ENCODE results near the gene ADCY1. TPM values are rescaled to one million over a fixed set of nuclear protein-coding genes. Genes with fewer than 3 reads are reported as not detected.

Gene ADCY1
- total RNA-seq, 6 donors from 2014 or later = 0.46 to 4.1 (median 1.2) TPM

DNA sequence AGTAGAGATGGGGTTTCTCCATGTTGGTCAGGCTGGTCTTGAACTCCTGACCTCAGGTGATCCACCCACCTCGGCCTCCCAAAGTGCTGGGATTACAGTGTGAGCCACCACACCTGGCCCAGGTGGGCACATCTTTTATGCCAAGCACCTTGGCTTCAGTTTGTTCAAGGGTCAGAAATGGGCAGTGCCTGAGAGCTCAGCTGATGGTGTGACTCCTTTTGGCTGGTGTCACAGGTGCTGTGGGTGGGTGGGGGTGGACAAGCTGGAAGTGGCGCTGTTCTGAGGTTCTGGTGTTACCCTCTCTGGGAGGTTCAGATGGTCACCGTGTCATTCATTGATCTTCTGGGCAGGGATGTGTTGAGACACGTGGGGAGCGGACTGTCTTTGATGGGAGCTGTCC is 11.5 kb downstream of the ADCY1 start:
- DNase-seq = no peak
- H3K36me3 ChIP-seq = no peaks in the 10 kb centered on the region
- WGBS, 2 donors = 80% methylated on average over 3 to 5 of the region's 5 CpGs
- TF ChIP-seq POLR2A (IDR thresholded peaks at IDR 0.05) (no peak), EP300 (IDR thresholded peaks at IDR 0.05) (no peak)
- no peak overlapping the region for H3K4me3 ChIP-seq
- no peak for ATAC-seq (ENCODE audit: low FRiP score in 2 of 2)
- no peaks in the 10 kb centered on the region for H3K27me3 ChIP-seq
- H3K9me3 ChIP-seq = no peaks in the 10 kb centered on the region
- no peak overlapping the region for H3K27ac ChIP-seq
- H3K4me1 ChIP-seq = no peaks in the 10 kb centered on the region

DNA sequence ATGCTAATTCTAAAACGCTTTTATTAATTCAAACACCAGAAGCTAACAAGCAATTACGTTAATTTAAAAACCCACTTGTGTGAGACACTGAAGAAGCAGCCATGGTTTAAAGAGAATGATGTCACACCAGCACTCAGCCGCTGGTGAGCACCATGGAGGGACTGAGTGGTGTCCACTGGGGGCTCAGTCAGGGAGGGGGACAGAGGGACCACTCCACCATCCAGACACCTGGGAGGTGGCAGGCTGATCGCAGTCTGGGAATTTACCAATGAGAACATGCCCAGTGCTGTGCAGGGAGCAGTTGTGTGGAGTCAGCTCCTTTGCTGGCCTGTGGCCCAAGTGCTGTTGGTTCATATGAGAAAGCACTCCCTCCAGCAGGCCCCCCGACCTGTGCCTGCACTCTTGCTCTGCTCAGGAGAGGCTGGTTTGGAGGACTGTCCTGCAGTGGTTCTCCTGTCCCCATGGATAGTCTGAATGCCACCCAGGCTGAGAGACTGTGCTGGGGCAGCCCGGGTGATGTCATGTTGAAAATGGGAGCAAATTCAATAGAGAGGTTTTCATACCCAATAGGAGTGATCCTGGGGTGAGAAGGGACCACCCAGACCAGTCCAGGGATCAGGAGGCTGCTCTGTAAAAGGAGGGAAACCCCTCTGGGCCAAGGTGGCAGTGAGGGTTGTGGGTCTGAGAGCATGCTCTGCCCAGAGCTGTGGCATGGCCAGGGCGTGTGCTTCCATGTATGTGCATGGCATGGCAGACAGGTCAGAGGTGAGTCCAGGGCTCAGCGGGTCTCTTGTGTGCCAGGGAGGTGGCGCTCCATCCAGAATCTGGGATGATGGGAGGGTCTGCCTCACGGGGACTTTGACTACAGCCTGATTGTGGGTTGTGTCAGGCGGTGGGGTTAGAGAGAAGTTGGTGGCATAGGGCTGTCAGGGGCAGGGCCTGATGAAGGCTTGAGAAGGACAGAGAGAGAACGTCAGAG is 12.7 kb downstream of the ADCY1 start:
- WGBS, 2 donors = 87 to 92% methylated on average over 11 to 12 of the region's 12 CpGs
- Histone ChIP-seq H3K27me3 (no peaks in the 10 kb centered on the region), H3K4me1 (no peaks in the 10 kb centered on the region), H3K36me3 (no peaks in the 10 kb centered on the region), H3K9me3 (no peaks in the 10 kb centered on the region), H3K4me3 (no peak overlapping the region), H3K27ac (no peak overlapping the region)
- no peak for ATAC-seq (ENCODE audit: low FRiP score in 2 of 2)
- DNase-seq = peak in 1 of 2 donors; percentile 15
- TF ChIP-seq, protein P1, sequence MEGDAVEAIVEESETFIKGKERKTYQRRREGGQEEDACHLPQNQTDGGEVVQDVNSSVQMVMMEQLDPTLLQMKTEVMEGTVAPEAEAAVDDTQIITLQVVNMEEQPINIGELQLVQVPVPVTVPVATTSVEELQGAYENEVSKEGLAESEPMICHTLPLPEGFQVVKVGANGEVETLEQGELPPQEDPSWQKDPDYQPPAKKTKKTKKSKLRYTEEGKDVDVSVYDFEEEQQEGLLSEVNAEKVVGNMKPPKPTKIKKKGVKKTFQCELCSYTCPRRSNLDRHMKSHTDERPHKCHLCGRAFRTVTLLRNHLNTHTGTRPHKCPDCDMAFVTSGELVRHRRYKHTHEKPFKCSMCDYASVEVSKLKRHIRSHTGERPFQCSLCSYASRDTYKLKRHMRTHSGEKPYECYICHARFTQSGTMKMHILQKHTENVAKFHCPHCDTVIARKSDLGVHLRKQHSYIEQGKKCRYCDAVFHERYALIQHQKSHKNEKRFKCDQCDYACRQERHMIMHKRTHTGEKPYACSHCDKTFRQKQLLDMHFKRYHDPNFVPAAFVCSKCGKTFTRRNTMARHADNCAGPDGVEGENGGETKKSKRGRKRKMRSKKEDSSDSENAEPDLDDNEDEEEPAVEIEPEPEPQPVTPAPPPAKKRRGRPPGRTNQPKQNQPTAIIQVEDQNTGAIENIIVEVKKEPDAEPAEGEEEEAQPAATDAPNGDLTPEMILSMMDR (IDR thresholded peaks at IDR 0.05) = no peak
- TF ChIP-seq POLR2A (IDR thresholded peaks at IDR 0.05) (no peak), POLR2AphosphoS5 (IDR thresholded peaks at IDR 0.05) (no peak), EP300 (IDR thresholded peaks at IDR 0.05) (no peak)

DNA sequence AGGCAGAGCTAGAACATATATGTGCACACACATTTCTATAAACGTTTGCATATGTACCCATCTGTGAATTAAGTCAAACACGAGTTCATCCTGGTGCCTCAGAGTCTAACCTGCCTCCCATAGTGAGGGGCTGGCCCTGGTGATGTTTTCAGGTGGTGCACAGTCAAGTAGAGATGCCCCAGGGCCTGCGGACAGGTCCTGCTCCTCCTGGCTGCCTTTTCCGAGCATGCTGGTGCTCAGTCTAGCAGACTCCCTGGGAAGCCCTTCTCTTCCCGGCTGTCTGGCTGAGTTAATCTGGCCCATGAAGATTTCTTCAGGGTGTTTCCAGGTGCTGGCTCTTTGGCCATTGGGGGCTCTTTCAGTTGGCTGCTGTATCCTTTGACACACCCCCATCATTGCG is 14.3 kb downstream of the ADCY1 start:
- DNase-seq (peak in 1 of 2 donors; percentile 7), ATAC-seq (ENCODE audit: low FRiP score in 2 of 2) (no peak)
- Histone ChIP-seq H3K9me3 (no peaks in the 10 kb centered on the region), H3K4me3 (no peak overlapping the region), H3K36me3 (no peaks in the 10 kb centered on the region), H3K27me3 (no peaks in the 10 kb centered on the region), H3K27ac (no peak overlapping the region), H3K4me1 (no peaks in the 10 kb centered on the region)
- TF ChIP-seq POLR2AphosphoS5 (IDR thresholded peaks at IDR 0.05) (no peak), POLR2A (IDR thresholded peaks at IDR 0.05) (no peak), EP300 (IDR thresholded peaks at IDR 0.05) (no peak)
- TF ChIP-seq, protein P1 (IDR thresholded peaks at IDR 0.05) = no peak
- 82 to 95% methylated on average over 6 of the region's 6 CpGs for WGBS, 2 donors

DNA sequence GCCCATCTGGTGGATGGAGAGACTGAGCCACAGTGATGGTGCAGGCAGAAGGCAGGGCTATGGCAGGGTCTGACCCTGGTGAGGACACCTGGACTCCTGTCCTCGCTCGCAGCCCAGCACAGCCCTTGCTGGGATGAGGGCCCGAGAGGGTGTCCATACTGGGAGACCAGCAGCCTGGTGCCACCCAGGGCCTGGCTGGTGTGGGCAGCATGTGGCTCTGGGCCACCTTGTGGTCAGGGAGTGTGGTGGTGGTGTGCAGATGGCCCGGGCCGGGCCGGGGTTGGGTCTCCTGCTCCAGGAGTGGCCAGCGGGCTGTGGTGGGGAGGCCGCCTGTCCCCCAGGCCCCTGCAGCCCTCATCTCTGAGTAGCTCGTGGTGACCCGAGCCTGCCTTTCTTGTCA is 14.9 kb downstream of the ADCY1 start:
- no peak overlapping the region for H3K4me3 ChIP-seq
- H3K27me3 ChIP-seq = no peaks in the 10 kb centered on the region
- no peak overlapping the region for H3K27ac ChIP-seq
- peak in 1 of 2 donors; percentile 3 for ATAC-seq (ENCODE audit: low FRiP score in 2 of 2)
- peak in 1 of 2 donors; percentile 74 for DNase-seq
- no peak for TF ChIP-seq EP300 (IDR thresholded peaks at IDR 0.05)
- no peak for TF ChIP-seq POLR2A (IDR thresholded peaks at IDR 0.05)
- TF ChIP-seq, protein P1 (IDR thresholded peaks at IDR 0.05) = no peak
- TF ChIP-seq POLR2AphosphoS5 (IDR thresholded peaks at IDR 0.05) = no peak
- 92% methylated on average over 6 of the region's 10 CpGs; no CpG with 5 or more reads in 1 of the 2 donors for WGBS, 2 donors
- no peaks in the 10 kb centered on the region for H3K9me3 ChIP-seq
- H3K4me1 ChIP-seq = no peaks in the 10 kb centered on the region
- no peaks in the 10 kb centered on the region for H3K36me3 ChIP-seq

DNA sequence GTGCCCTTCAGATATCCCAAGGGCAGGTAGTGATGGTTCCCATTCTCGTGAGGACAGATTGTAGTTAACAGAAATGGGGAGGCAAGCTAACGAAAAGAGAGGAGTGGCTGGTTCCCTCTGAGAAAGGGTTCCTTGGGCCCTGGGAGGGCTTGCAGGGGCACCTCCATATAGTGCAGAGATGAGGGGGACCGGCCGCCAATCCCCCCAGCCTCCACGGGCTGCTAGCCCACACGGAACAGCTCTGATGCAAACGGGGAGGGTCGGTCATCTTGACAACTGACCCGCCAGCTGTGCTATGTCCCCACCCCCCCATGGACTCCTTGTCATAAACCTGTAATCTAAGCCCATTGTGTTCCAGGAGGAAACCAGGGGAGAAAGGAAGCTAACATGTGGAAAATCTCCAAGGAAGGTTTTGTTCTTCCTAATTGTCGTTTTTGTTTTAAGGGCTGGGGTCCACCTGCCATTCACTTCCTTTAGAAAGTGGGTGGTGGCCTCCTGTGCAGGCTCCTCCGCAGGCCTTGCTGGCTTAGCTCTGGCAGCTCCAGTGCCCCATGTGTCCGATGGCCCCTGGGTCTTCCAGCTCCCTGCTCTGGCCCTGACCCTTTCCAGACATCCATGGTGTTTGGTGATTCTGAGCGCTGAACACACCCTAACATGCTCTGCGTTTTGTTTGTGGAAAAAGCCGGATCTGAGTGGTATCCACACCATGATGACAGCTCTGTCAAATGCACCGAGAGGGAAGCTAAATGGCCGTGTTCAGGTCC is 15.9 kb downstream of the ADCY1 start:
- TF ChIP-seq EP300 (IDR thresholded peaks at IDR 0.05) (no peak), POLR2A (IDR thresholded peaks at IDR 0.05) (no peak), POLR2AphosphoS5 (IDR thresholded peaks at IDR 0.05) (no peak)
- TF ChIP-seq, protein P1 (IDR thresholded peaks at IDR 0.05) = no peak
- no peaks in the 10 kb centered on the region for H3K4me1 ChIP-seq
- ATAC-seq (ENCODE audit: low FRiP score in 2 of 2) (no peak), DNase-seq (no peak)
- WGBS, 2 donors = 77 to 81% methylated on average over 14 to 17 of the region's 17 CpGs
- H3K27me3 ChIP-seq = no peaks in the 10 kb centered on the region
- no peaks in the 10 kb centered on the region for H3K9me3 ChIP-seq
- H3K4me3 ChIP-seq = no peak overlapping the region
- H3K36me3 ChIP-seq = no peaks in the 10 kb centered on the region
- no peak overlapping the region for H3K27ac ChIP-seq
